MM.1S (cell line): ENCODE data around the gene CMIP.

Source experiments
- EZH2 ChIP-seq: fragments of 300-600 bp; sonication (generic); optimal IDR thresholded peaks from 2 replicates; pipeline ENCODE3; 2017; ENCODE audit warnings: low read depth, mild to moderate bottlenecking, antibody characterized with exemption, low read length, mixed read lengths
- EZH2phosphoT487 ChIP-seq: fragments of 300-600 bp; sonication (generic); IDR thresholded peaks from 2 replicates; pipeline ENCODE4 v1.6.1; 2018; ENCODE audit warnings: antibody characterized with exemption, low read length
- TF ChIP-seq, protein P1 (sequence below): fragments of 300-600 bp; sonication (generic); IDR thresholded peaks from 2 replicates; pipeline ENCODE4 v1.5.1; 2016; ENCODE audit warnings: antibody characterized with exemption, low read length, mixed read lengths

DNA sequence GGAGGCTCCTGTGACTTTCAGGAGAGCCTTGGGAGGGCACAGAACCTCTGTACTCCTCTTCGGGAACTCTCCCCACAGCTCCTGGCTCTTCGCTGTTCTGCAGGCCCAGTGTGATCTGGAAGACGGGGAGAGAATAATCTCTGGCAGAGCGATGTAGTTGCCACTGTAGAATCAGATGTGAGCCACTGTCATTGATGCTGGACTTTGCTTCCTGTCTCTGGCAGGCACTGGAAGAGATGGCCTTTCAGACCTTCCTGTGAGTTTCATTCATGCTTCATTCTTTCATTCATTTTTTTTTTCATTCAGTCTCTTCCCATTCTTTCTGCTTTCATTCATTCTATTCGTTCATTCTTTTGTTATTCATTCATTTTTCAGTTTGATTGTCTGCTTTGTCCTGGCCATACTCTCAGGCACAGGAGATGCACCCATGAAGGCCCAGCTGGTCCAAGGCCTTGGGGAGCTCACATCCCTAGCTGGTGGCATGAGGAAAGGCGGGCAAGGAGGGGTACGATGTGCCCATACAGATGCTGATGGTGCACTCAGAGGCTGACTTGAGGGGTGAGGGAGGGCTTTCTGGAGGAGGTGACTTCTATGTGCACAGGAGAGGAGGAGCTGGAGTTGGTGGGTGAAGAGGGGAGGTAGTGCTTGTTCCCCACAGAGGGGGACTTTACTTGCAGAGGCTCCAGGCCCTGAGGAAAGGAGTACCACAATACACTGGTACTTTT is 44.2 kb downstream of the CMIP start:
- TF ChIP-seq, protein P1, sequence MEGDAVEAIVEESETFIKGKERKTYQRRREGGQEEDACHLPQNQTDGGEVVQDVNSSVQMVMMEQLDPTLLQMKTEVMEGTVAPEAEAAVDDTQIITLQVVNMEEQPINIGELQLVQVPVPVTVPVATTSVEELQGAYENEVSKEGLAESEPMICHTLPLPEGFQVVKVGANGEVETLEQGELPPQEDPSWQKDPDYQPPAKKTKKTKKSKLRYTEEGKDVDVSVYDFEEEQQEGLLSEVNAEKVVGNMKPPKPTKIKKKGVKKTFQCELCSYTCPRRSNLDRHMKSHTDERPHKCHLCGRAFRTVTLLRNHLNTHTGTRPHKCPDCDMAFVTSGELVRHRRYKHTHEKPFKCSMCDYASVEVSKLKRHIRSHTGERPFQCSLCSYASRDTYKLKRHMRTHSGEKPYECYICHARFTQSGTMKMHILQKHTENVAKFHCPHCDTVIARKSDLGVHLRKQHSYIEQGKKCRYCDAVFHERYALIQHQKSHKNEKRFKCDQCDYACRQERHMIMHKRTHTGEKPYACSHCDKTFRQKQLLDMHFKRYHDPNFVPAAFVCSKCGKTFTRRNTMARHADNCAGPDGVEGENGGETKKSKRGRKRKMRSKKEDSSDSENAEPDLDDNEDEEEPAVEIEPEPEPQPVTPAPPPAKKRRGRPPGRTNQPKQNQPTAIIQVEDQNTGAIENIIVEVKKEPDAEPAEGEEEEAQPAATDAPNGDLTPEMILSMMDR, result no peak
- TF ChIP-seq EZH2 (no peak), EZH2phosphoT487 (no peak)
